ENCODE measurements around the gene CMPK1. TPM values are rescaled to one million over a fixed set of nuclear protein-coding genes. Genes with fewer than 3 reads are reported as not detected.

CMPK1 gene
- total RNA-seq, 1 donor from 2014 or later, result 53.4 TPM

- TF ChIP-seq CTCF (IDR thresholded peaks at IDR 0.05; ENCODE audit: unreplicated experiment), result no peak
- peaks cover 4% of the 10 kb centered on the region for H3K4me1 Mint-ChIP-seq (ENCODE audit: unreplicated experiment)
- DNase-seq (ENCODE audit: low spot score), result no peak
- no peak overlapping the region for H3K27ac Mint-ChIP-seq (ENCODE audit: unreplicated experiment)
- no peaks in the 10 kb centered on the region for H3K9me3 Mint-ChIP-seq (ENCODE audit: unreplicated experiment)
- H3K4me3 Mint-ChIP-seq (ENCODE audit: unreplicated experiment), result no peak overlapping the region
- no peaks in the 10 kb centered on the region for H3K36me3 Mint-ChIP-seq (ENCODE audit: low read depth, unreplicated experiment)
- H3K27me3 Mint-ChIP-seq (ENCODE audit: unreplicated experiment), result peaks cover 8% of the 10 kb centered on the region
Observed at GRCh38 chr1:47405697-47406096, 72.1 kb downstream of the CMPK1 start.

- H3K27ac Mint-ChIP-seq (ENCODE audit: unreplicated experiment), result no peak overlapping the region
- H3K4me3 Mint-ChIP-seq (ENCODE audit: unreplicated experiment), result no peak overlapping the region
- no peaks in the 10 kb centered on the region for H3K36me3 Mint-ChIP-seq (ENCODE audit: low read depth, unreplicated experiment)
- no peaks in the 10 kb centered on the region for H3K9me3 Mint-ChIP-seq (ENCODE audit: unreplicated experiment)
- H3K27me3 Mint-ChIP-seq (ENCODE audit: unreplicated experiment), result peaks cover 9% of the 10 kb centered on the region
- DNase-seq (ENCODE audit: low spot score), result no peak
- H3K4me1 Mint-ChIP-seq (ENCODE audit: unreplicated experiment), result peaks cover 4% of the 10 kb centered on the region
- TF ChIP-seq CTCF (IDR thresholded peaks at IDR 0.05; ENCODE audit: unreplicated experiment), result no peak
Observed at GRCh38 chr1:47406966-47407365, 73.4 kb downstream of the CMPK1 start.

- DNase-seq (ENCODE audit: low spot score), result no peak
- Mint-ChIP-seq H3K27ac (ENCODE audit: unreplicated experiment) (no peak overlapping the region), H3K9me3 (ENCODE audit: unreplicated experiment) (no peaks in the 10 kb centered on the region), H3K36me3 (ENCODE audit: low read depth, unreplicated experiment) (no peaks in the 10 kb centered on the region), H3K4me3 (ENCODE audit: unreplicated experiment) (no peak overlapping the region), H3K27me3 (ENCODE audit: unreplicated experiment) (peaks cover 9% of the 10 kb centered on the region), H3K4me1 (ENCODE audit: unreplicated experiment) (peaks cover 4% of the 10 kb centered on the region)
- no peak for TF ChIP-seq CTCF (IDR thresholded peaks at IDR 0.05; ENCODE audit: unreplicated experiment)
Observed at GRCh38 chr1:47407481-47407880, 73.9 kb downstream of the CMPK1 start.

GRCh38 chr1:47409311-47410067 lies 75.9 kb downstream of the CMPK1 start:
- H3K4me1 Mint-ChIP-seq (ENCODE audit: unreplicated experiment), result peaks cover 4% of the 10 kb centered on the region
- H3K36me3 Mint-ChIP-seq (ENCODE audit: low read depth, unreplicated experiment), result no peaks in the 10 kb centered on the region
- no peak for DNase-seq (ENCODE audit: low spot score)
- no peak overlapping the region for H3K27ac Mint-ChIP-seq (ENCODE audit: unreplicated experiment)
- H3K4me3 Mint-ChIP-seq (ENCODE audit: unreplicated experiment), result no peak overlapping the region
- peaks cover 15% of the 10 kb centered on the region for H3K27me3 Mint-ChIP-seq (ENCODE audit: unreplicated experiment)
- no peak for TF ChIP-seq CTCF (IDR thresholded peaks at IDR 0.05; ENCODE audit: unreplicated experiment)
- no peaks in the 10 kb centered on the region for H3K9me3 Mint-ChIP-seq (ENCODE audit: unreplicated experiment)

GRCh38 chr1:47410068-47410455 lies 76.5 kb downstream of the CMPK1 start:
- no peak for DNase-seq (ENCODE audit: low spot score)
- TF ChIP-seq CTCF (IDR thresholded peaks at IDR 0.05; ENCODE audit: unreplicated experiment), result no peak
- Mint-ChIP-seq H3K9me3 (ENCODE audit: unreplicated experiment) (no peaks in the 10 kb centered on the region), H3K36me3 (ENCODE audit: low read depth, unreplicated experiment) (no peaks in the 10 kb centered on the region), H3K4me1 (ENCODE audit: unreplicated experiment) (peaks cover 4% of the 10 kb centered on the region), H3K27me3 (ENCODE audit: unreplicated experiment) (peaks cover 17% of the 10 kb centered on the region), H3K4me3 (ENCODE audit: unreplicated experiment) (peak overlapping the region; percentile 57), H3K27ac (ENCODE audit: unreplicated experiment) (no peak overlapping the region)
